Inflammatory macrophage (primary cell): ENCODE data around the gene TTC6.

Experiments used
- DNase-seq, 2 donors: peaks; one replicate each; pipeline ENCODE4 v3.0.0-alpha.2; 2020 to 2022

Gene TTC6

DNA sequence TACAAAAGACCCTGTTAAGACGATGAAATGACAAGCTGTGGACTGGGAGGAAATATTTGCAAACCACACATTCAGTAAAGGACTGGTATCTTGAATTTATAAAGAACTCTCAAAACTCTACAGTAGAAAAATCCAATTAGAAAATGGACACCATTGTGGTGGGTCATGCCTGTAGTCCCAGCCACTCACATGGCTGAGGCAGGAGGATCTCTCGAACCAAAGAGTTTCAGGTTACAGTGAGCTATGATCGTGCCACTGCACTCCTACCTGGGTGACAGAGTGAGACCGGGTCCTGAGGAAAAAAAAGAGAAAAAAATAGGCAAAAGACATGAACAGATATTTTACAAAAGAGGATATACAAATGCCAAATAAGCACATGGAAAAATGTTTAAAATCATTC lies 41.9 kb downstream of the TTC6 start:
- no peak for DNase-seq

DNA sequence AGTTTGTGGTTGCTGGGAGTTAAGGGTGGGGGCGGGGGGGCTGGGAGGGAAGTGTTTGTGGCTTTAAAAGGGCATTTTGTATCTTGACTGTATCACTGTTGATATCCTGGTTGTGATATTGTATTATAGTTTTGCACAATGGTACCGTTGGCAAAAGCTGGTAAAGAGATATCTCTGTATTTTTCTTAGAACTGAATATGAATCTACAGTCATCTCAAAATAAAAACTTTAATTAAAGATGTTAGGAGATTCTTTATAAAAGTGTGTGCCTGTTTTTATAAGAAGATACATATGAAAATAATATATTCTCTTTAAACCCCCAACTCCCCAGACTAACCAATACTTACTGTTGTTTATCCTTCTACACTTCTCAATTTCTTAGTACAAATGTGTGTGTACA lies 43.2 kb downstream of the TTC6 start:
- no peak for DNase-seq

DNA sequence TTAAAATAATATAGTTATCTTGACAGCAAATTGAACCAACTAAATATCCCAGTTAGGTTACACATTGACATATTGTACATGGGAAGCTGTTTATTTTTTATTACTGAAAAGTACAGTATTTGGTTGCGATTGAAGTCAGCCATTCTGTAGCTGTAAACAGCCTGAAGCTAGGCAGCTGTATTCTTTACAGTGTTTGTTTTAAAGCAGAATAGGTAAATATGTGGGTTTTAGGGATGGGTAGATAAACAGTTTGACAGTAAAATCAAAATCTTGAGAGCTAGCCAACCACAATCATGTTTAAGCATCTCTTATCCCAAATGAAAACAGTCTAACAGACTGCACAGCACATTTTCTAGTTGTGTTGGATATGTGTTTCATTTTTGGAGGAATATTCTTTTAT lies 45.7 kb downstream of the TTC6 start:
- DNase-seq: no peak

DNA sequence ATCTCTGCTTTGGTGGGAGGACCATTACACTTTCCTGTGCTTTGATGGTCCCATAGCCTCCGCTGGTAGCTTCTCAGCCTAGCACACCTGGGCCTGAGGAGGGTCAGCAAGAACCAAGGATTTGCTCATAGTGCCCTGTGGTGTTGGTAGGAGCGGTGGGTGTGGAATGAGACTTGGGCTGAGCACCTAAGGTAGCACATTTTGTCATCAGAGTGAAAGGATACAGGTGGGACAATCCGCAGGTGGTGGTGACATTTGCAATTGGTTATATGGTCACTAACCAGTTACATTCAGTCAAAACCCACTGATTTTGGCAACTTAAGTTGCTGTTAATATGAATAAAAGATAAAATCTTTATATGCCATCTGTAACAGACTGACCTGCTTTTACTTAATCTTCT lies 46.7 kb downstream of the TTC6 start:
- no peak for DNase-seq

DNA sequence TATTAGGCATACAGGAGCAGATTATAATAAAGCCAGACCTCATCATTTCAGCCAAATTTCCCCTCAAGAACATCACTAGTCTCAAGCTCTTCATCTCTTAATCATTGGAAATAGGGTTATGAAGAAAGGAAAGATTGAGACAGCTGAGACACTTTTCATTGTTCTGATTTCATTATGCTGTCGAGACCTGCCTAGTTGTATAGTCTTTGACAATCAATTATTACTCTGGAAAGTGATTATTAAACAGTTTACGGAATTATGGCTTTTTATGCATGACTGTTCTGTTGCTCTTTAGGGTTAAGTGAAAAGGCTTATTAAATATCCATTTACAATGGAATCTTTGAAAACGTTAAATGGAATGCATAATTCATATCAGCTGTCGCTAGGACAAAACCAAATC lies 48.3 kb downstream of the TTC6 start:
- DNase-seq: no peak
